Peyer's patch (tissue), 4 donors: ENCODE measurements around the gene TTC39C.

Source experiments
- CTCF ChIP-seq, 6 experiments: fragments of 450-650 bp in 4 of 6; fragments of 200-600 bp in 2 of 6; sonication (generic) in 1 of 6; IDR thresholded peaks; one replicate each; pipeline ENCODE4 v1.5.1; 2017 to 2019; ENCODE audit warnings: antibody characterized with exemption in 6 of 6, mild to moderate bottlenecking in 3 of 6, moderate library complexity in 1 of 6
- POLR2A ChIP-seq, 2 donors: fragments of 450-650 bp; IDR thresholded peaks; one replicate each; pipeline ENCODE4 v1.5.1; 2017; ENCODE audit warnings: antibody characterized with exemption in 2 of 2, mild to moderate bottlenecking in 2 of 2, moderate library complexity in 2 of 2

- TF ChIP-seq CTCF (IDR thresholded peaks at IDR 0.05), result no peak
- TF ChIP-seq POLR2A (IDR thresholded peaks at IDR 0.05), result no peak
Measured at GRCh38 chr18:23983112-23983511, 31.4 kb upstream of the TTC39C start.
